ENCODE data around the gene MRNIP.

DNA sequence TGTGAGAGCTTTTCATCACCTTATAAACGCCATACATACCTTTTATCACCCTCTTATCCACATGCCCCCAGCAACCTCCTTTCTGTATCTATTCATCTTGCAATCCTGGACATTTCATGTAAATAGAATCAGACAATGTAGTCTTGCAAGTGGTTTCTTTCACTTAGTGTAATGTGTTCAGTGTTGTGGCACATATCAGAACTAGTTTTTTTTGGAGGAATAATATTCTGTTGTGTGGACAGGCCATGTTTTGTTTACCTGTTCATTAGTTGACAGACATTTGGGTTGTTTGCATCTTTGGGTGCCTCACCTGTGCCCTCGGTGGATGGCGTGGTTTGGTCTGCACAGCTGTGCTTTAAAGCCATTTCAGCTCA is 36.6 kb downstream of the MRNIP start:
- TF ChIP-seq, protein P1, sequence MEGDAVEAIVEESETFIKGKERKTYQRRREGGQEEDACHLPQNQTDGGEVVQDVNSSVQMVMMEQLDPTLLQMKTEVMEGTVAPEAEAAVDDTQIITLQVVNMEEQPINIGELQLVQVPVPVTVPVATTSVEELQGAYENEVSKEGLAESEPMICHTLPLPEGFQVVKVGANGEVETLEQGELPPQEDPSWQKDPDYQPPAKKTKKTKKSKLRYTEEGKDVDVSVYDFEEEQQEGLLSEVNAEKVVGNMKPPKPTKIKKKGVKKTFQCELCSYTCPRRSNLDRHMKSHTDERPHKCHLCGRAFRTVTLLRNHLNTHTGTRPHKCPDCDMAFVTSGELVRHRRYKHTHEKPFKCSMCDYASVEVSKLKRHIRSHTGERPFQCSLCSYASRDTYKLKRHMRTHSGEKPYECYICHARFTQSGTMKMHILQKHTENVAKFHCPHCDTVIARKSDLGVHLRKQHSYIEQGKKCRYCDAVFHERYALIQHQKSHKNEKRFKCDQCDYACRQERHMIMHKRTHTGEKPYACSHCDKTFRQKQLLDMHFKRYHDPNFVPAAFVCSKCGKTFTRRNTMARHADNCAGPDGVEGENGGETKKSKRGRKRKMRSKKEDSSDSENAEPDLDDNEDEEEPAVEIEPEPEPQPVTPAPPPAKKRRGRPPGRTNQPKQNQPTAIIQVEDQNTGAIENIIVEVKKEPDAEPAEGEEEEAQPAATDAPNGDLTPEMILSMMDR (IDR thresholded peaks at IDR 0.05), result no peak
- no peak for TF ChIP-seq POLR2A (IDR thresholded peaks at IDR 0.05)
